C4-2B (cell line): ENCODE results near the gene TRABD2A.

ENCODE experiments used
- H3K27ac ChIP-seq: fragments of 450-650 bp; 2 replicates; pipeline ENCODE4 v1.5.1; 2017
- CTCF ChIP-seq: fragments of 450-650 bp; conservative IDR thresholded peaks from 2 replicates; pipeline ENCODE4 v1.5.1; 2017; ENCODE audit warnings: mild to moderate bottlenecking
- ZFX ChIP-seq: fragments of 450-650 bp; IDR thresholded peaks from 2 replicates; pipeline ENCODE4 v1.6.1; 2017

Gene TRABD2A

GRCh38 chr2:84854850-84855249, 26.0 kb downstream of the TRABD2A start:
- no peak overlapping the region for H3K27ac ChIP-seq
- TF ChIP-seq ZFX, result no peak
- no peak for TF ChIP-seq CTCF

- TF ChIP-seq ZFX (no peak), CTCF (no peak)
- no peak overlapping the region for H3K27ac ChIP-seq
These were observed 29.0 kb downstream of the TRABD2A start for GRCh38 chr2:84851876-84852275.

GRCh38 chr2:84850471-84850870, 30.4 kb downstream of the TRABD2A start:
- H3K27ac ChIP-seq, result no peak overlapping the region
- no peak for TF ChIP-seq ZFX
- TF ChIP-seq CTCF, result no peak

GRCh38 chr2:84849271-84849952, 31.5 kb downstream of the TRABD2A start:
- TF ChIP-seq CTCF, result no peak
- no peak for TF ChIP-seq ZFX
- H3K27ac ChIP-seq, result no peak overlapping the region

GRCh38 chr2:84847326-84848050, 33.4 kb downstream of the TRABD2A start:
- H3K27ac ChIP-seq, result no peak overlapping the region
- no peak for TF ChIP-seq CTCF
- TF ChIP-seq ZFX, result no peak

GRCh38 chr2:84846741-84847142, 34.1 kb downstream of the TRABD2A start:
- H3K27ac ChIP-seq, result no peak overlapping the region

More at GRCh38 chr2:84846741-84847142, 34.1 kb downstream of the TRABD2A start:
- TF ChIP-seq ZFX, result no peak
- no peak for TF ChIP-seq CTCF
